ENCODE measurements around the gene RIC1.
"Not testable (repeated sequence)": the region's sequence is repeated elsewhere in the genome, so short reads cannot be mapped to it uniquely, and the experiment has no call there.

Gene RIC1

GRCh38 chr9:5793812-5794211 is 164.9 kb downstream of the RIC1 start:
- no peak for DNase-seq

DNA sequence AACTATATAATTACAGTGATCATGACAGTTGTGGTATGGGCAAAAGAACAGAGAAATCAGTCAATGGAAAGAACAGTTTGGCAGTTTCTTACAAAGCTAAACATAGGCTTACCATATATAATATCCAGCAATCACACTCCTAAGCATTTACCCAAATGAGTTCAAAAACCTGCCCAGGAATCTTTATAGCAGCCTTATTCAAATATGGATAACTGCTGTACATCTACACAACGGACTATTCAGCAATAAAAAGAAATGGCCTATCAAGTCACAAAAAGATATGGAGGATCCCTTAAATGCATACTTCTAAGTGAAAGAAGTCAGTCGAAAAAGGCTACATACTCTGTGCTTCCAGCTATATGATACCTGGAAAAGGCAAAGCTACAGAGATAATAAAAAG is 167.4 kb downstream of the RIC1 start:
- DNase-seq, result no peak

GRCh38 chr9:5798581-5798980 is 169.7 kb downstream of the RIC1 start:
- no peak for DNase-seq

DNA sequence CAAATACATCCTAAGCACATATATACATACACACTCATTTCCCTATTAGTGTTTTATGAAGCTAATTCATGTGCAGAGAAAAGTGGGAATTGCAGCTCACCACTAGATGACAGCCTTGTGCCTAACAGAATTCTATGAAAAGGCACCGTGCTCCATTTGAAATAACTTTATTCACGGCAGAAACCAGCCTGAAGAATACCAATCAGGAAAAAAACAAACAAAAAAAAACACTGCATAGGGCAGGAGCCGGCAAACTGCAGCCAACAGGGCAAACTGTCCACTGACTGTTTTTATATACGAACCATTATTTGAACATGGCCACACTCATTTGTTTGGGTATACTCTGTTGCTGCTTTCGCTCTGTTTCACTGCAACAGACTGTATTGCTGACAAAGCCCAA is 170.4 kb downstream of the RIC1 start:
- DNase-seq, result no peak

GRCh38 chr9:5800378-5800777 is 171.5 kb downstream of the RIC1 start:
- not testable (repeated sequence) for DNase-seq

- DNase-seq, result no peak
Observed at GRCh38 chr9:5800969-5801738, 172.2 kb downstream of the RIC1 start.

- DNase-seq, result no peak
Observed at GRCh38 chr9:5801739-5802113, 172.8 kb downstream of the RIC1 start.

DNA sequence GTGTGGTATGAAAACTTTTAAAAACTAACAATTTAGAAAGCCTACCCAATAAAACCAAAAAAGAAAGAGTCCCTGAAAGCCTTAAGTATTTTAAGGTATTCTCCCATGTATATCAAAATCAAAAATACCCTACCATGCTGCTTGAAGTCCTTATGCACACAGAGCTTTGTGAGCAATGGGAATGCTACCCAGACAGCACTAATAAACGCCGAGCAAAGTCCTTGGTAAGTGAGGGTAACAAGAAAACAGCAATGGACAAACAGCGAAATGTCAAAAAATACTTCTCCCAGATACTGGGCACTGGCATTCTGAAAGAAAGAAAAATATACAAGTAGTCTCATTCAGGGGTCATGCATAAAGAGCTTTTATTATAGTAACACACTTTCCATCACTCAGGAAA is 176.6 kb downstream of the RIC1 start:
- DNase-seq, result no peak

DNA sequence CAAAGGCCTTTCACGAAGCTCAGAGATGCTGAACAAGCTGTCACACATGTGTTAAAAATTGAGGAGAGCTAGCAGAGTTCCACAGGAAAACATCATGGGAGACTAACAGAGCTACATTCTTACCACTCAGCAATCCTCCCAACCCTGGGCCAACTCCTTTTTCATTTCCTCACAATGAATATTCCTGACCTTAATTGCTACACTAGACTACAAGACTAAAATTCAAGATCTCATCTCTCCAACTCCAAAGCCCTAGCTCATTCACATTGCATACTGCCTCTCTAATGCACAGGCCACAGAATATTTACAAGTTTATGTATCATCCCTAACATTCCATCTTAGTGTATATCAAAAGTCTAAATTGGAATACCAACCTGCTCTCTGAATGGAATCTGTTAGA is 182.8 kb downstream of the RIC1 start:
- no peak for DNase-seq

DNA sequence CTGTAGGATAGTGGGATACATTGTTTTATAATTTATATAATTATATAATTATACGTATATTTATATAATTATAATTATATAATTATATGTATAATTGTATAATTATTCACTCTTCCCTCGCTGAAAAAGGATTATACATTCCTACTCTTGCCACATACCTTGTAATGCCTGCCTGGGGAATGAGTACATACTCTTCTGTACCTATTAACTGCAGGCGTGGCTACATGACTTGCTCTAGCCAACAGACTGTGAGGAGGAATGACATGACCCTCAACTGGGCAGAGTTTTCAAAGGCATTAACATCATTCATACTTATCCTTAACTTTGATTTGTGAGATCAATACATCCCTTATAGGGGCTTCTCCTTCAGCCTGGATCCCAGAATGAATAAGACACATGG is 184.9 kb downstream of the RIC1 start:
- DNase-seq, result no peak

- DNase-seq, result no peak
Observed at GRCh38 chr9:5815461-5815860, 186.6 kb downstream of the RIC1 start.

GRCh38 chr9:5817862-5818261 is 189.0 kb downstream of the RIC1 start:
- no peak for DNase-seq

DNA sequence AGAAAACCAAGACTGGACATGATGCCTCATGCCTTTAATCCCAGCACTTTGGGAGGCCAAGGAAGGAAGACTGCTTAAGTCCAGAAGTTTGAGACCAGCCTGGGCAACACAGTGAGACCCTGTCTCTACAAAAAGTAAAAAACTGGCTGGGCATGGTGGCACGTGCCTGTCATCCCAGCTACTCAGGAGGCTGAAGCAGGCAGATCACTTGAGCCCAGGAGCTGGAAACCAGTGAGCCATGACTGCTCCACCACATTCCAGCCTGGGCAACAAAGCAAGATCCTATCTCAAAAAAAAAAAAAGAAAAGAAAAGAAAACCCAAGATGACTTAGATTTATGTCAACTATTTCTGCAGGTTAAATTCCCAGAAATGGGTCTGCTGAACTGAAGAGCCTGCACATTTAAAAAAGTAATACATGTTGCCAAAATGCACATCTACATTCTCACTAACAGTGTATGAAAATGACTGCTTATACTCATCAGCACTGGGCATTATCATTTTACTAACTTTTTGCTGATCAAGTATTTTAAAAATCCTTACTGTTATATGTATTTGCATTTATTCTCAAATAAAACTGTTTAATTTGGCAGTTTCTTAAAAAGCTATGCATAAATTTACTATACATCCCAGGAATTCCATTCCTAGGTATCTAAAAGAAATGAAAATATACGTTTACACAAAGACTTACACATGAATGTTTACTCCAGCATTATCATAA is 189.7 kb downstream of the RIC1 start:
- DNase-seq, result no peak

DNA sequence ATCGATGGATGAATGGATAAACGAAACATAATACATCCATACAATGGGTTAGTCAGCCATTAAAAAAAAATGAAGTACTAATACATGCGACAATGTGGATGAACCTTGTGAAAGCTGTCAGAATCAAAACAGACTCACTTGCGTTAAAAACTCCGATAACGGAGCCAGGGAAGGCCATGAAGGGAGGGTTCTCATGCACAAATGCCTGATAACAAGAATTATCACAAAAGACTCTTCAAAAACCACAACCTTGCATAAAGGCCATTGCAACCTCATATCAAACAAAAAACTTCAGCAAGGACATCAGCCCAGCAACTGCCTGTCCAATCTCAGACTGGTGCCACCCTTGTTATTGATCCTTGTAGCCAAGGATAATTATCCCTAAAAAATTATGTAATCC is 190.3 kb downstream of the RIC1 start:
- DNase-seq, result no peak

GRCh38 chr9:5820425-5820824 is 191.5 kb downstream of the RIC1 start:
- DNase-seq, result no peak

GRCh38 chr9:5825223-5825622 is 196.3 kb downstream of the RIC1 start:
- DNase-seq, result no peak
